ENCODE data around the gene LINC00305. TPM values are rescaled to one million over a fixed set of nuclear protein-coding genes. Genes with fewer than 3 reads are reported as not detected.

LINC00305 gene
- total and polyA plus RNA-seq, 10 of the 15 experiments (the other 5 are each of a cell fraction or from before 2014, with no cell fraction given), result 0.11 to 19.4 (median 0.26) TPM; not detected in 7

DNA sequence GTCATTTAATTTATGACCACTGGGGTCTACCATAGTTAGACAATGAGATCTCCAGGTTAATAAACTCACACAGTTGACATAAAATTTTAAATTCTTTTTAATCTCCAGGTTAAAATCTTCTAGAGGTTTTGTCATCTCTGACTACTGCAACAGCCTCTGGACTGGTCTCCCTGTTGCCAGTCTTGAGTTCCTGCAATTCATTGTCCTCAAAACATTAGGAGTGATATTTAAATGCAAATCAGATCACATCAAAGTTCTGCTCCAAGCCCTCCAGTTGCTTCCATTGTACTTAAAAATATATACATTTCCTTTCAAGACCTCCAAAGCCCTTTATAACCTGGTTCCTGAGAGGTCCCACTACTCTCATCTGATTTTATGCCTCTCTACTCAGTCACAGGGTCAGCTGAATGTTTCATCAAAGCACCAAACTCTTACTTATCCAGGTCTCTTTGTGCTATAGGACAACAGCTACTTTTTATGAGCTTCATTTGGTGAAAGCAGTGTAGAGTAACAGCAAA is 18.6 kb upstream of the LINC00305 start:
- Histone ChIP-seq H3K4me2 (ENCODE audit: control insufficient read depth, insufficient read depth) (no peak overlapping the region), H3K36me3 (ENCODE audit: control insufficient read depth in 2 of 2, insufficient read depth in 2 of 2, low read length in 1 of 2) (no peaks in the 10 kb centered on the region), H3K9ac (ENCODE audit: control insufficient read depth, insufficient read depth, low read length) (no peak overlapping the region), H2AFZ (ENCODE audit: control insufficient read depth, low read depth, low read length) (no peak overlapping the region), H3K9me3 (replicated peaks; ENCODE audit: control insufficient read depth, insufficient read depth, low read length) (no peaks in the 10 kb centered on the region), H3K79me2 (ENCODE audit: control insufficient read depth, insufficient read depth, low read length) (no peaks in the 10 kb centered on the region), H3K27ac (ENCODE audit: control insufficient read depth, insufficient read depth) (no peak overlapping the region), H3K27me3 (replicated peaks in 1 of 2; ENCODE audit: control insufficient read depth in 2 of 2, insufficient read depth in 2 of 2, low read length in 1 of 2) (no peaks in the 10 kb centered on the region; a peak in 1 of 4 replicates), H4K20me1 (ENCODE audit: control insufficient read depth, insufficient read depth) (no peaks in the 10 kb centered on the region), H3K4me1 (ENCODE audit: control insufficient read depth, insufficient read depth, low read length) (no peaks in the 10 kb centered on the region), H3K4me3 (no peak overlapping the region)
- ChIA-PET CTCF (no interaction called here), SMC1A (ENCODE audit: uncharacterized antibody, unreplicated experiment) (interaction anchor here (0.6 to 2.3 kb wide), 8 partner anchors 13 to 106 kb away, joined by 3 to 6 read pairs (median 3); no protein-coding TSS in a partner anchor), POLR2A (interaction anchor here (1.1 kb wide), 1 partner anchor 13 kb away, joined by 3 read pairs; no protein-coding TSS in a partner anchor), RAD21 (ENCODE audit: unreplicated experiment) (interaction anchor here (1.1 to 1.5 kb wide), 2 partner anchors 22 to 68 kb away, joined by 3 to 4 read pairs; no protein-coding TSS in a partner anchor)
- no peak for ATAC-seq
- DNase-seq (ENCODE audit: low read depth, low spot score), result no peak
- no TSS peak for BruUV-seq (replicated peaks)
- in situ Hi-C loops (cut with MboI), result no loop called here
- FAIRE-seq, result no peak
- no peak for TF ChIP-seq RCOR1 (conservative IDR thresholded peaks at IDR 0.05; ENCODE audit: low read depth, low read length)
- no peak for TF ChIP-seq WRNIP1 (IDR thresholded peaks at IDR 0.05; ENCODE audit: borderline replicate concordance, low read depth, low read length)
- no peak for TF ChIP-seq SRF (IDR thresholded peaks at IDR 0.05; ENCODE audit: low read depth in 2 of 2, low read length in 2 of 2)
- TF ChIP-seq, protein P1, sequence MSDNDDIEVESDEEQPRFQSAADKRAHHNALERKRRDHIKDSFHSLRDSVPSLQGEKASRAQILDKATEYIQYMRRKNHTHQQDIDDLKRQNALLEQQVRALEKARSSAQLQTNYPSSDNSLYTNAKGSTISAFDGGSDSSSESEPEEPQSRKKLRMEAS (IDR thresholded peaks at IDR 0.05; ENCODE audit: low read depth, low read length), result no peak
- TF ChIP-seq, protein P2, sequence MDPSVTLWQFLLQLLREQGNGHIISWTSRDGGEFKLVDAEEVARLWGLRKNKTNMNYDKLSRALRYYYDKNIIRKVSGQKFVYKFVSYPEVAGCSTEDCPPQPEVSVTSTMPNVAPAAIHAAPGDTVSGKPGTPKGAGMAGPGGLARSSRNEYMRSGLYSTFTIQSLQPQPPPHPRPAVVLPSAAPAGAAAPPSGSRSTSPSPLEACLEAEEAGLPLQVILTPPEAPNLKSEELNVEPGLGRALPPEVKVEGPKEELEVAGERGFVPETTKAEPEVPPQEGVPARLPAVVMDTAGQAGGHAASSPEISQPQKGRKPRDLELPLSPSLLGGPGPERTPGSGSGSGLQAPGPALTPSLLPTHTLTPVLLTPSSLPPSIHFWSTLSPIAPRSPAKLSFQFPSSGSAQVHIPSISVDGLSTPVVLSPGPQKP (IDR thresholded peaks at IDR 0.05; ENCODE audit: low read depth, low read length), result no peak
- no peak for TF ChIP-seq MTA2 (IDR thresholded peaks at IDR 0.05; ENCODE audit: low read depth)
- TF ChIP-seq MYB (IDR thresholded peaks at IDR 0.05; ENCODE audit: borderline replicate concordance, low read depth, low read length), result no peak
- no peak for TF ChIP-seq SP1 (IDR thresholded peaks at IDR 0.05; ENCODE audit: low read depth, low read length)
- intact Hi-C loops (cut with micrococcal nuclease; ENCODE audit: unreplicated experiment), result no loop called here

Measured in GM12878 (cell line).